Measurements from ENCODE around the gene HNF4A.

Gene HNF4A

DNA sequence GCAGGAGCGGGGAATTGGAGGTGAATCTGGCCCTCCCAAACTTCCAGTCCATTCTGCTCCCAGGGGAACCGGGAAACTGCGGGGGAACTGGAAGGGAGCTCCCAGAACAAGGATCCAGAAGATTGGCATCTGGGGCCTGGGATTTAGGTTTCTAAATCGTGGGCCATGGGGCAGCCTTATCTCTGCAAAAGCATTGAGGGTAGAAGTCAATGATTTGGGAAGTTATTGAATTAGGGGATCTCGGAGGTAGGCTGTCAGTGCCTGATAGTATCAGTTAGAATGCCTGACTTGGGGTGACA is 45.1 kb downstream of the HNF4A start:
- no peak overlapping the region for H3K4me3 ChIP-seq (replicated peaks in 1 of 2; ENCODE audit: low read depth in 2 of 2, low read length in 2 of 2)
- TF ChIP-seq, protein P1, sequence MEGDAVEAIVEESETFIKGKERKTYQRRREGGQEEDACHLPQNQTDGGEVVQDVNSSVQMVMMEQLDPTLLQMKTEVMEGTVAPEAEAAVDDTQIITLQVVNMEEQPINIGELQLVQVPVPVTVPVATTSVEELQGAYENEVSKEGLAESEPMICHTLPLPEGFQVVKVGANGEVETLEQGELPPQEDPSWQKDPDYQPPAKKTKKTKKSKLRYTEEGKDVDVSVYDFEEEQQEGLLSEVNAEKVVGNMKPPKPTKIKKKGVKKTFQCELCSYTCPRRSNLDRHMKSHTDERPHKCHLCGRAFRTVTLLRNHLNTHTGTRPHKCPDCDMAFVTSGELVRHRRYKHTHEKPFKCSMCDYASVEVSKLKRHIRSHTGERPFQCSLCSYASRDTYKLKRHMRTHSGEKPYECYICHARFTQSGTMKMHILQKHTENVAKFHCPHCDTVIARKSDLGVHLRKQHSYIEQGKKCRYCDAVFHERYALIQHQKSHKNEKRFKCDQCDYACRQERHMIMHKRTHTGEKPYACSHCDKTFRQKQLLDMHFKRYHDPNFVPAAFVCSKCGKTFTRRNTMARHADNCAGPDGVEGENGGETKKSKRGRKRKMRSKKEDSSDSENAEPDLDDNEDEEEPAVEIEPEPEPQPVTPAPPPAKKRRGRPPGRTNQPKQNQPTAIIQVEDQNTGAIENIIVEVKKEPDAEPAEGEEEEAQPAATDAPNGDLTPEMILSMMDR (IDR thresholded peaks at IDR 0.05; ENCODE audit: low read depth, low read length), result no peak
- no peak for DNase-seq (ENCODE audit: low read depth in 2 of 2)

DNA sequence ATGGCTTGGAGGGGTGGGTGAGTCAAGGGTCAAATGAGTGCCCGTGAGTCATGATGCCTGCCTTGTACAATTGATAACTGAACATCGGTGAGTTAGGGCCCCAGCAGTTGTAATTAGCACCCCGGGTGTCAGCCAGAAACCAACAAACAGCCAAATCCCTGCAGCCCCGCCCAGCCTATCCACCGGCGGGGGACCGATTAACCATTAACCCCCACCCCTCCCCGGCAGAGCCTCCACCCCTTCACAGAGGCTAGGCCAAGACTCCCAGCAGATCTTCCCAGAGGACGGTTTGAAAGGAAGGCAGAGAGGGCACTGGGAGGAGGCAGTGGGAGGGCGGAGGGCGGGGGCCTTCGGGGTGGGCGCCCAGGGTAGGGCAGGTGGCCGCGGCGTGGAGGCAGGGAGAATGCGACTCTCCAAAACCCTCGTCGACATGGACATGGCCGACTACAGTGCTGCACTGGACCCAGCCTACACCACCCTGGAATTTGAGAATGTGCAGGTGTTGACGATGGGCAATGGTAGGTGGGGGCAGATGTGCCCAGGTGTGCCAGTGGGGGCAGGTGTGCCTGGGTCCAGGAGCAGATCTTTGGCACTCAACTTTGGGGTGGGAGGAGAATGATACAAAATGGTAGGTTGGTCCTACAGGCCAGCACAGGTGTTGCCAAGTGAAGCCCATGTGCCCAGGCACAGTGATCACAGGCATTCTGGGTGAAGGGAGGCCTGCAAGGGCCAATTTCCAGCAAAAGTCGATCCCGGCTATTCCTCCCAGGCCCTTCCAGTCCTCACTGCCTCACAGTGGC is 45.7 kb downstream of the HNF4A start:
- no peak overlapping the region for H3K4me3 ChIP-seq (replicated peaks in 1 of 2; ENCODE audit: low read depth in 2 of 2, low read length in 2 of 2)
- DNase-seq (ENCODE audit: low read depth in 2 of 2), result no peak
- TF ChIP-seq, protein P1 (IDR thresholded peaks at IDR 0.05; ENCODE audit: low read depth, low read length), result no peak

DNA sequence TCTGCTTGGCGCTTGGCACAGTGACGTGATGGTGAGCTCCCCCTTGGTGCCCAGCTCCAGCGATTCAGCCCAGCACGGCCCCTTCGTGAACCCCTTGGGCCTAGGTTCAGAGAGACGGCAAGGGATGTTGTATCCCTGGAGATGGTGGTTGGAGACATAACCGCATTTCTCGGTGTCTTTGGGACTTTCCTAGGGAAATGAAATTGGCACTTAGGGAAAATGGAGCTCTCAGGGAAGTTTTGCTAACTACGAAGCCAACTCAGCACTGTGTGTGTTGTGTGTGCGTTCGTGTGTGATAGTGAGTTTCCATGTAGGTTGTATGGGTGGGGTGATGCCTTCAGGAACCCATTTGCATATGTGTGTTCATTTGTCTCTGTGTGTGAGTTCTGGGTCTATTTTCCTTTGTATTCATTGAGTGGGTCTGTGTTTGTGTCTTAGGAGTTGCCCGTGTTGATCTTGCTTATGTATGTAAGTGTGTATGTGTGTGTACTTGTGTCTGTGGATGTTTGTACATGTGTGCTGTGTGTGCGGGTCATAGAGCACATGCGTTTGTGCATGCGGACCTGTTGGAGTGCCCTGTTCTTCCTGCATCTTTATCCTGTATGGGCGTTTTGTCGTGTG is 46.4 kb downstream of the HNF4A start:
- no peak for DNase-seq (ENCODE audit: low read depth in 2 of 2)
- H3K4me3 ChIP-seq (replicated peaks in 1 of 2; ENCODE audit: low read depth in 2 of 2, low read length in 2 of 2), result no peak overlapping the region
- TF ChIP-seq, protein P1 (IDR thresholded peaks at IDR 0.05; ENCODE audit: low read depth, low read length), result no peak

DNA sequence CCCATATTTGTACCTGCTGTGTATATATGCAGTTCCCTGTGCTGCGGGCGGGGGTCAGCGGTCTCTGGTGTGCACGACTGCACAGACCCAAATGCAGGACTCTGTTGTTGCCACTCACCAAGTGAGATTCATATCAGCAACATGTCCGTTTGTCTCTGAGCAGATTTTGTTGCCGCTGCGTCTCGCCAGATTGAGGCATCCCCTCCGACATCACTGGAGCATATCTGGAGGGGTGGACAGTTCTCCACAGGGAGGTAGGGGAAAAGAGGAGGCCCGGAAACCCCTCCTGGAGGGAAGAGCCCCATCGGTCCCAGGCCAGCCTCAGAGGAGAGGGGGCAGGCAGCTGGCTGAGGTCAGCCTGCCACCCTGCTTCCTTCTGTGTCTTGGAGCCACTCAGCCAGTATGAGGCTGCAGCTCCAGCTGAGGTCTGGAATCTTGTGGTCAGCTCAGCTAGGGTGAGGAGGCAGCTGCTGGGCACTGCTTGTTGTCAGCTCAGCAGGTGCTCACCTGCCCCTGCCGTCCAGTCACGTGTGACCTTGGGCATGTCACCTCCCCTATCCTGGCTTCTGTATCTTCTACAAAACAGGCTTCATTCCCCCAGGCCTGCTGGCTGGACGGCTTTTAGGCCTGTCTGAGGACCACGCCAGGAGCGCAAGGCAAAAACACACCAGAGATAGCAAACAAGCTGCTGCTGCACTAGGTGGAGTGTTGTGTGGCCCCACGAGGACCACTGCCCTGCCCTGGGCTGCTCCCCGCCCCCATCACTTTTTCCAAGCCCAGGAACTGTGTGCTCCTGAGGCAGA is 47.1 kb downstream of the HNF4A start:
- no peak overlapping the region for H3K4me3 ChIP-seq (replicated peaks in 1 of 2; ENCODE audit: low read depth in 2 of 2, low read length in 2 of 2)
- TF ChIP-seq, protein P1 (IDR thresholded peaks at IDR 0.05; ENCODE audit: low read depth, low read length), result no peak
- no peak for DNase-seq (ENCODE audit: low read depth in 2 of 2)

DNA sequence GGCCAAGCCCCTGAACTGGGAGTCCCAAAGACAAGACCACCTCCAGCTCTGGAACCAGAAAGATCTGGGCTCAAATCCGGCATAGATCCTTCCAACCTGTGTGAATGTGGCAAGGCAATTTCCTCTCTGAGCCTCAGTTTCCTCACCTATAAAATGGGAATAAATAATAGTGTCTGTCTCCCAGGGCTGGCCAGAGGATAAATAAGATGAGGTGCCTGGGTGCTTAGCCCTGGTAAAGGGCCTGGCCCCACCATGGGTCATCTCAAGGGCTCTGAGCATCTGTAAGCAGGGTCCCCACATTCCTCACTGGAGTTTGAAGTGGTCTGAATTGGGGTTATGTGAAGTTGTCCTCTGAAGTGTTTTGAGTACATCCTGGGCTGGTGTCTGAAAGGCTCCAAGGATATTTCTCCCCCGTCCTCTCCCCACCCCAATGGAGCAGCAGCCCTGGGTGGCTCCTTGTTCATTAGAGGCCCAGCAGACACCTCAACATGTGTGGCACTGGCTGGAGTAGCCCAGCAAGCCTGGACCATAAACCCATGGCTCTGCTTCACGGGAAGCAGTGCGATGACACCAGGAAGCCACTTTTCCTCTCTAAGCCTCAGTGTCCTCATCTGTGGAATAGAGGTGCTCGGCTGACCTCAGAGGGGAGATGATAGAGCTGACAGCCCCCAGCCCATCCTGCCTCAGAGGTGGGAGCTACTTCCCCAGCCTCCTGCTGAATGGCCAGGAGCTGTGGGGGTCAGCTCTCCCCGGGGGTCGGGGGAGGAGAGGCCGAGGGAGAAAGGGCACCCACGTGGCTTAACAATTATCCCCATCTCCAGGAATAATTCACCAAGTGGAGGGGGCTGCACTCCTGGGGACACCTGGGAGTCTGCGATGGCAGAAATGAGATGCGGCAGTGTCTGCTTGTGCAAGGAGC is 48.0 kb downstream of the HNF4A start:
- TF ChIP-seq, protein P1 (IDR thresholded peaks at IDR 0.05; ENCODE audit: low read depth, low read length), result no peak
- no peak overlapping the region for H3K4me3 ChIP-seq (replicated peaks in 1 of 2; ENCODE audit: low read depth in 2 of 2, low read length in 2 of 2)
- DNase-seq (ENCODE audit: low read depth in 2 of 2), result no peak

Data from cardiac fibroblast (primary cell).